K562 (cell line): ENCODE data around the gene UTP25. TPM values are rescaled to one million over a fixed set of nuclear protein-coding genes. Genes with fewer than 3 reads are reported as not detected.

Experiments
- E2F8 ChIP-seq: fragments of 450-650 bp; IDR thresholded peaks from 2 replicates; pipeline ENCODE4 v1.7.1; 2018; ENCODE audit warnings: mild to moderate bottlenecking, low read depth; ENCODE audit not compliant: partially characterized antibody
- FOXJ3 ChIP-seq: sonication (generic); formaldehyde crosslinking; IDR thresholded peaks from 2 replicates; pipeline ENCODE4 v1.4.0; 2020; ENCODE audit warnings: mild to moderate bottlenecking, missing genetic modification reagents
- KLF6 ChIP-seq: fragments of 250-450 bp; sonication (Bioruptor Pico); IDR thresholded peaks from 2 replicates; pipeline ENCODE4 v1.4.0; 2020; ENCODE audit warnings: mild to moderate bottlenecking, moderate library complexity, borderline replicate concordance
- NCOA2 ChIP-seq, 2 experiments: fragments of 450-650 bp; IDR thresholded peaks; 2 replicates each; pipeline ENCODE4 v1.6.1; 2018; ENCODE audit warnings: mild to moderate bottlenecking in 2 of 2, moderate library complexity in 1 of 2; ENCODE audit not compliant: partially characterized antibody in 2 of 2
- NEUROD1 ChIP-seq: fragments of 150-350 bp; IDR thresholded peaks from 2 replicates; pipeline ENCODE4 v1.6.1; 2014; ENCODE audit warnings: borderline replicate concordance, low read length, low read depth; ENCODE audit not compliant: partially characterized antibody
- PCBP1 ChIP-seq: fragments of 200-400 bp; formaldehyde crosslinking; IDR thresholded peaks from 2 replicates; pipeline ENCODE4 v1.6.1; 2018; ENCODE audit warnings: mild to moderate bottlenecking, low read depth, low read length; ENCODE audit not compliant: poor library complexity, severe bottlenecking
- PRPF4 ChIP-seq: fragments of 200-400 bp; formaldehyde crosslinking; IDR thresholded peaks from one replicate; pipeline ENCODE4 v1.6.1; 2017; ENCODE audit warnings: low read length, low read depth, mild to moderate bottlenecking; ENCODE audit not compliant: insufficient read depth, poor library complexity, severe bottlenecking
- PTBP1 ChIP-seq: fragments of 200-400 bp; formaldehyde crosslinking; IDR thresholded peaks from 2 replicates; pipeline ENCODE4 v1.6.1; 2017; ENCODE audit warnings: low read depth, low read length
- RFX5 ChIP-seq: IDR thresholded peaks from 2 replicates; pipeline ENCODE4 v1.6.1; 2011; ENCODE audit warnings: low read depth, mild to moderate bottlenecking, improper control_type of control experiment, low read length
- SMC3 ChIP-seq: conservative IDR thresholded peaks from 2 replicates; pipeline ENCODE4 v1.6.1; 2011; ENCODE audit warnings: low read depth, low read length, improper control_type of control experiment; ENCODE audit not compliant: insufficient read depth
- SREBF2 ChIP-seq: sonication (generic); formaldehyde crosslinking; IDR thresholded peaks from 2 replicates; pipeline ENCODE4 v1.4.0; 2020; ENCODE audit warnings: mild to moderate bottlenecking, missing genetic modification reagents
- TARDBP ChIP-seq: fragments of 450-650 bp; IDR thresholded peaks from 2 replicates; pipeline ENCODE4 v1.6.1; 2016
- ZNF165 ChIP-seq: fragments of 250-450 bp; sonication (Bioruptor Pico); IDR thresholded peaks from 2 replicates; pipeline ENCODE4 v1.4.0; 2020; ENCODE audit warnings: borderline replicate concordance
- ZNF174 ChIP-seq: fragments of 250-450 bp; sonication (Bioruptor Pico); IDR thresholded peaks from 2 replicates; pipeline ENCODE4 v1.4.0; 2020; ENCODE audit warnings: mild to moderate bottlenecking
- ZNF740 ChIP-seq, 3 experiments: fragments of 200-800 bp in 1 of 3; sonication (Bioruptor generic) in 1 of 3; sonication (generic) in 1 of 3; formaldehyde crosslinking in 1 of 3; IDR thresholded peaks; 2 replicates each; pipeline versions ENCODE4 v1.6.1 to v1.8.0; 2016 to 2022; ENCODE audit warnings: mild to moderate bottlenecking in 2 of 3, missing compliant biosample characterization in 2 of 3, missing genetic modification characterization in 2 of 3, missing genetic modification reagents in 1 of 3
- polyA plus RNA-seq, 8 experiments: library from polyadenylated mRNA; depleted of rRNA in 4 of 8; stranded (reverse) in 5 of 8; unstranded in 3 of 8; fragments of >200 nt; fragmentation: Nextera tagmentation in 2 of 8; fragmentation: Illumina TruSeq in 1 of 8; extraction: Ambion mirVana in 2 of 8; extraction: Trizol in 1 of 8; gene quantifications; 2 replicates each; pipeline versions ENCODE4 v1.2.1 to v1.2.3, GENCODE V29; 2011 to 2014; ENCODE audit warnings: inconsistent platforms in 1 of 8, missing spikeins in 1 of 8
- total RNA-seq, 7 experiments: library from RNA; depleted of rRNA in 6 of 7; stranded (reverse); fragments of >200 nt in 6 of 7; fragmentation: Illumina TruSeq in 2 of 7; extraction: Trizol in 2 of 7; gene quantifications; 2 replicates each; pipeline versions ENCODE4 v1.2.1 to v1.2.3, GENCODE V29; 2011 to 2021; ENCODE audit warnings: low replicate concordance in 1 of 7
- TF ChIP-seq, protein P1 (sequence below): fragments of 200-400 bp; formaldehyde crosslinking; IDR thresholded peaks from 2 replicates; pipeline ENCODE4 v1.6.1; 2017; ENCODE audit warnings: mild to moderate bottlenecking, low read depth, low read length, moderate library complexity
- TF ChIP-seq, protein P2 (sequence below): sonication (generic); formaldehyde crosslinking; IDR thresholded peaks from 2 replicates; pipeline ENCODE4 v1.8.0; 2023; ENCODE audit warnings: mild to moderate bottlenecking, missing genetic modification reagents

The UTP25 gene
- total and polyA plus RNA-seq, 9 of the 15 experiments (the other 6 are each of a cell fraction or from before 2014, with no cell fraction given): 5.7 to 17.6 (median 12.0) TPM

DNA sequence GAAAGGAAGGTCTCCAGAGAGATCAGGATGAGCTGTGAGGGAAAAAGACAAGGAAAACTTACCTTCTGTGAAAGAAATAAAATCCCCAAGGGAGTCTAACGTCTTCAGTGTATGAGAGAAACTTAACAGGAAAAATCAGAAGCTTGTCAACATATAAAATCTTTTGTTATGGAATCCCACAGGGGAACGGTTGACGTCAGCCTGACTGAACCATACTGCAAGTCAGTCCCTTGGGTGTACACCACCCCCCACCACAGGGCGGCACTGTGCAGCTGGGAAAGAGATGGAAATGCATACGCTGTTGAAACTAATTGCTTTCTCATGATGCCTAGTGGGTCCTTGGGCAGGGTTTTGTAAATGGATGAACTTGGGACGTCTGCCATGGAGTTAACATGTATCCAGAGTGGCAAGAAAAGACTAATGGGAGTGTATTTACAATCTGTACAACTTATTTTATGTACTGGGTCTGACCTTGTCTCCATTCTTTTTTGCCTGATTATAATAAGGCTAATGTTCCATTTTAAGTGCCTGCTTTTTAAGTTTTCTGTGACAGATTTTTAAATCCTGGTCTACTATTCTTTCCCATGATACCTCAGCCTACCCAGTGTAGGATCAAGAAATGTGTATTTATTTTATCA is 22.7 kb downstream of the UTP25 start (continued):
- TF ChIP-seq KLF6 (CRISPR knock-in tag) (no peak), RFX5 (no peak), ZNF165 (CRISPR knock-in tag) (no peak), PCBP1 (no peak), SREBF2 (CRISPR knock-in tag) (no peak), NEUROD1 (no peak), PRPF4 (no peak), E2F8 (no peak), PTBP1 (no peak), FOXJ3 (CRISPR knock-in tag) (no peak), ZNF174 (no peak), TARDBP (no peak), ZNF740 (CRISPR knock-in tag; IDR thresholded peaks at IDR 0.05) (peak; percentile 73; the same call in 1 of the 2 replicates), ZNF740 (tag; IDR thresholded peaks at IDR 0.05) (no peak; a peak in 1 of 4 replicates), SMC3 (peak; percentile 48; the same call in 1 of the 2 replicates), NCOA2 (IDR thresholded peaks at IDR 0.05; ENCODE audit: partially characterized antibody in 2 of 2) (no peak)
- TF ChIP-seq, protein P1, sequence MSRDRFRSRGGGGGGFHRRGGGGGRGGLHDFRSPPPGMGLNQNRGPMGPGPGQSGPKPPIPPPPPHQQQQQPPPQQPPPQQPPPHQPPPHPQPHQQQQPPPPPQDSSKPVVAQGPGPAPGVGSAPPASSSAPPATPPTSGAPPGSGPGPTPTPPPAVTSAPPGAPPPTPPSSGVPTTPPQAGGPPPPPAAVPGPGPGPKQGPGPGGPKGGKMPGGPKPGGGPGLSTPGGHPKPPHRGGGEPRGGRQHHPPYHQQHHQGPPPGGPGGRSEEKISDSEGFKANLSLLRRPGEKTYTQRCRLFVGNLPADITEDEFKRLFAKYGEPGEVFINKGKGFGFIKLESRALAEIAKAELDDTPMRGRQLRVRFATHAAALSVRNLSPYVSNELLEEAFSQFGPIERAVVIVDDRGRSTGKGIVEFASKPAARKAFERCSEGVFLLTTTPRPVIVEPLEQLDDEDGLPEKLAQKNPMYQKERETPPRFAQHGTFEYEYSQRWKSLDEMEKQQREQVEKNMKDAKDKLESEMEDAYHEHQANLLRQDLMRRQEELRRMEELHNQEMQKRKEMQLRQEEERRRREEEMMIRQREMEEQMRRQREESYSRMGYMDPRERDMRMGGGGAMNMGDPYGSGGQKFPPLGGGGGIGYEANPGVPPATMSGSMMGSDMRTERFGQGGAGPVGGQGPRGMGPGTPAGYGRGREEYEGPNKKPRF: no peak
- TF ChIP-seq, protein P2, sequence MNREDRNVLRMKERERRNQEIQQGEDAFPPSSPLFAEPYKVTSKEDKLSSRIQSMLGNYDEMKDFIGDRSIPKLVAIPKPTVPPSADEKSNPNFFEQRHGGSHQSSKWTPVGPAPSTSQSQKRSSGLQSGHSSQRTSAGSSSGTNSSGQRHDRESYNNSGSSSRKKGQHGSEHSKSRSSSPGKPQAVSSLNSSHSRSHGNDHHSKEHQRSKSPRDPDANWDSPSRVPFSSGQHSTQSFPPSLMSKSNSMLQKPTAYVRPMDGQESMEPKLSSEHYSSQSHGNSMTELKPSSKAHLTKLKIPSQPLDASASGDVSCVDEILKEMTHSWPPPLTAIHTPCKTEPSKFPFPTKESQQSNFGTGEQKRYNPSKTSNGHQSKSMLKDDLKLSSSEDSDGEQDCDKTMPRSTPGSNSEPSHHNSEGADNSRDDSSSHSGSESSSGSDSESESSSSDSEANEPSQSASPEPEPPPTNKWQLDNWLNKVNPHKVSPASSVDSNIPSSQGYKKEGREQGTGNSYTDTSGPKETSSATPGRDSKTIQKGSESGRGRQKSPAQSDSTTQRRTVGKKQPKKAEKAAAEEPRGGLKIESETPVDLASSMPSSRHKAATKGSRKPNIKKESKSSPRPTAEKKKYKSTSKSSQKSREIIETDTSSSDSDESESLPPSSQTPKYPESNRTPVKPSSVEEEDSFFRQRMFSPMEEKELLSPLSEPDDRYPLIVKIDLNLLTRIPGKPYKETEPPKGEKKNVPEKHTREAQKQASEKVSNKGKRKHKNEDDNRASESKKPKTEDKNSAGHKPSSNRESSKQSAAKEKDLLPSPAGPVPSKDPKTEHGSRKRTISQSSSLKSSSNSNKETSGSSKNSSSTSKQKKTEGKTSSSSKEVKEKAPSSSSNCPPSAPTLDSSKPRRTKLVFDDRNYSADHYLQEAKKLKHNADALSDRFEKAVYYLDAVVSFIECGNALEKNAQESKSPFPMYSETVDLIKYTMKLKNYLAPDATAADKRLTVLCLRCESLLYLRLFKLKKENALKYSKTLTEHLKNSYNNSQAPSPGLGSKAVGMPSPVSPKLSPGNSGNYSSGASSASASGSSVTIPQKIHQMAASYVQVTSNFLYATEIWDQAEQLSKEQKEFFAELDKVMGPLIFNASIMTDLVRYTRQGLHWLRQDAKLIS (CRISPR knock-in tag): no peak
